GM18870 (cell line): Measurements from ENCODE around the gene RBBP8.
"Not testable (repeated sequence)": the region's sequence is repeated elsewhere in the genome, so short reads cannot be mapped to it uniquely, and the experiment has no call there.

Source experiments
- ATAC-seq: cut with Tn5 transposase; IDR thresholded peaks from one replicate; pipeline ENCODE4 v1.9.1; 2021; ENCODE audit warnings: moderate library complexity; ENCODE audit not compliant: unreplicated experiment

The RBBP8 gene

GRCh38 chr18:22933206-22933965, at the start of gene RBBP8:
Gene RBBP8, plus strand, starts transcription at chr18:22933328. Its CDS starts 3,524 bp downstream, at chr18:22936852.
- ATAC-seq = peak; percentile 36

GRCh38 chr18:22883827-22884226, 49.3 kb upstream of the RBBP8 start:
- ATAC-seq = no peak

- ATAC-seq = not testable (repeated sequence)
These were observed 47.4 kb upstream of the RBBP8 start for GRCh38 chr18:22885694-22886093.

DNA sequence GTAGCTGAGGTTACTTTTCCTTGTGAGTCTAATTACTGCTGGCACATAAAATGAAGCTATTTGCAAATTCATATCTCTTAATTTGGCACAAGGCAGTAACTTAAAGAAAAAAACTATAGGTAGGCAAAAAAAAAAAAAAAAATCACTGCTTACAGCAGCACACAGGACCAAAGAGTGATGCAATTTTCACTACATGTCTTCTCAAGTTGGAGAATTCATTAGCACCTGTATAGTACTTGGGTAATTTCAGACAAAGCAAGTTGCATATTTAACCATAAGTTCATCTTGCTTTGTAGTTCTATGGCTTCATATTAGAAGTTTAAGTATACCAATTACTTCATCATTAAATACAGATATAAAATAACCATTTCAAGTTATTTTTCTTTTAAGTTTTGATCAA, 33.7 kb upstream of the RBBP8 start:
- no peak for ATAC-seq

DNA sequence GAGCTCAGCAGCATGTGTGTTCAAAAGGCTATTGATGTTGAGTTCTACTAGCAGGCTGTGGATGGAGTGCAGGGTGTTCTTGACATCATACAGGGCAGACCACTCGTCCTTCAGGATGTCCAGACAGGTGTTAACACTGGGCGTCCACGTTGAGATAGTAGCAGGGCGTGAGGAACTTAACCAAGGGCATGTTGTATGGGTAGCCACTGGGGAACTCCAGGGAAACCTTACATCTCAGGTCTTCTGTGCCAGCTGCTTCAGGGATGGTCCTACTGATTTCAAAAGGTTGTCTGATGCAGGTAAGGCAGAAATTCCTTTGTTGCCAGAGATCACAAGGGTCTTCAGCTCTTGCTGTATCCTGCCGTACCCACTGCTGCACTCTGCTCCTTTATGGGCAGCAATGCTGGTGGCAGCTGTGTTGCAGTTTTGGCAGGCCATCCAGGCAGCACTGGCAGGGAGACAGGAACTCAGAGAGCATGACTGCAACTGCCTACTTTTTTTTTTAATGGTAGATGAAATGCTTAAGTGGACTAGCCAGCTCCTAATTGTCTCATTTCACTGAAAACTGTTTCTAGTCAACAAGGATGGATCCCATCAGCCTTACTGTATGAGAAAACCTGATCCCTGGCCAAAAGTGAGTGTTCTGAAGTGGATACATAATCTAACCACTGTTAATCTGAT, 32.4 kb upstream of the RBBP8 start:
- ATAC-seq = no peak

- ATAC-seq = no peak
These were observed 31.0 kb upstream of the RBBP8 start for GRCh38 chr18:22902093-22902492.

DNA sequence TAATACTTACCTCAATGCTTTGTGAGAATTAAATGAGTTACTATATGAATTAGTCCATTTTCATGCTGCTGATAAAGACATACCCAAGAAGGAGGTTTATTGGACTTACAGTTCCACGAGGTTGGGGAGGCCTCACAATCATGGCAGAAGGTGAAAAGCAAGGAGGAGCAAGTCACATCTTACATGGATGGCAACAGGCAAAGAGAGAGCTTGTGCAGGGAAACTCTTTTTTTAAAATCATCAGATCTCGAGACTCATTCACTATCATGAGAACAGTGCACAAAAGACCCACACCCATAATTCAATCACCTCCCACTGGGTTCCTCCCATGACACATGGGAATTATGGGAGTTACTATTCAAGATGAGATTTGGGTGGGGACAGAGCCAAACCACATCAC, 29.9 kb upstream of the RBBP8 start:
- not testable (repeated sequence) for ATAC-seq

DNA sequence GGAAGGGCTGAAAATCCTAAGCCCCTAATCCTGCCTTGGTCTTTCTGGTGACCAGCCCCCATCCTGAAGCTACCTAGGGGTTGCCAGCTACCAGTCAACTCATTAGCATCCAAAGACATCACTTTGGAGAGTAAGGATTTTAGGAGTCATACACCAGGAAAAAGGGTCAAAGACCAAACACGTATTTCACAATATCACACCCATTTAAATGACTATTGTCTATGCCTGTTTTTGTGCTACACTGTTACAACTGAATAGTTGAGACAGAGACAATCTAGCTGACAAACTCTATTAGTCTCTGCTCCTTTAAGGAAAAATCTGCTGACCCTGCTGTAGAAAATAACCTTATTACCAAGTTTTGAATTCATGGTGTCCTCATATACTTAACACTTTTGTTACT, 21.0 kb upstream of the RBBP8 start:
- no peak for ATAC-seq

DNA sequence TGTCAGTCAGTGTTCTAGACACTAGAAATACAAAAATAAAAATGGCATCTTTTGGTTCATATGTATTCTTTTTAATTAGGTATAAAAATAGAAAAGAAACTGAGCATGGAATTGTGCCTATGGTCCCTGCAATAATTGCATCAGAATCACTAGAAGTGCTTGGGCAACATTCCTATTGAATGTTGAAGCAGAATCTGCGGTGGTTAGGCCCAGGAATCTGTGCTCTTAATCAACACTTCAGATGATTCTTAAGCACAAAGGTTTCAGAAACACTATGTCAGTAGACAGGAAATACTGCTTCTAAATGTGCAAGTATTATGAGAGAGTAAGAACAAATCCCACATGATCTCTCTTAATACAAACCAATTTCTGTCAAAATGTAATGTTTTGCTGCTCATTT, 20.3 kb upstream of the RBBP8 start:
- ATAC-seq = no peak

GRCh38 chr18:22913861-22914260, 19.3 kb upstream of the RBBP8 start:
- no peak for ATAC-seq

DNA sequence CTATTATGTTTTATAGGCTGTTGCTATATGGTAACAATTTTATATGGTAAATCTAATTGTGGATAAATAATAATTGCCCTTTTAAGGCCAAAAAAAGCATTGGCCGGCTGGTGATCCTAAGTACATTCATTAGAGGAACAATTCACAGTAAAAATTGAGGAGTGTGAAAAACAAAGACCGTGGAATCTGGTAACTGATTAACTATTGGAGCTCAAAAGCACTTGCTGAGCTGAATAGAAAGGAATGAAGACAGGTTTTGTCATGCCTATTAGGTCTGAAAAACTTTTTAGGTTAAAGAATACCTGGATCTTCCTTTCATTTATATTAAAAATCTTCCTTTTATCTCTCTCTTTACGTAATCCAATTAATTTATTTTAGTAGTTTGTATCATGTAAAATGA, 18.5 kb upstream of the RBBP8 start:
- no peak for ATAC-seq

DNA sequence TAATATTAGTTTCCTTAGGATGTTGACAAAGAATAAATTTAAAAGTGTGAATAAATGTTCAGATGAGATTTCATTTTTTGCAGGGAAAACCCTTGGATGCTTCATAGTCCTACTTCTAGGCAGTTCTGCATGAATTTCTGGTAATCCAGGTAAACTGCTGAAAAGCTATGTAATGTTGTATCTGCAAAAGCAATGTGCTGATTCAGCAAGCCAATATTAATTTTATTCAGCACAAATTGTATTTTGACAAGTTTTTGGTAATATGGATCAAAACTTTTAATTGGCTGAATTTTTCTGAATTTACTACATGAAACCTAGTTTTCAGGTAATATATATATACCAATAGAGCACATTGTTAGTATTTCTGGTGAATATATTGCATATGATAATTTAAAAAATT, 17.8 kb upstream of the RBBP8 start:
- ATAC-seq = no peak

- no peak for ATAC-seq
These were observed 11.4 kb upstream of the RBBP8 start for GRCh38 chr18:22921772-22922171.

DNA sequence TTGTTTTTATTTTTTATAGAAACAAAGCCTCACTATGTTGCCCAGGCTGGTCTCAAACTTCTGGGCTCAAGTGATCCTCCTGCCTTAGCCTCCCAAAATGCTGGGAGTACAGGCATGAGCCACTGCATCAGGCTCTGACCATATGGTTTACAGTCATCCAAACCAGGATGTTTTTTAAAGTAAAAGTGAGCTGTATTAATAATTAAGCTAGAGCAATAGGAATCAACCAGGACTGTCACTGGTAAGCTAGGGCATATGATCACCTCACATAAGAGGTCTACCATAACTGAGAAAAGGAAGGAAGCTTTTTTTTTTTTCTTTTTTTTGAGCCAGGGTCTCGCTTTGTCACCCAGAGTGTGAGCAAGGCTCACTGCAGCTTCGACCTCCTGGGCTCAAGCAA, 8.5 kb upstream of the RBBP8 start:
- ATAC-seq = no peak

- ATAC-seq = no peak
These were observed 6.7 kb upstream of the RBBP8 start for GRCh38 chr18:22926454-22926853.

DNA sequence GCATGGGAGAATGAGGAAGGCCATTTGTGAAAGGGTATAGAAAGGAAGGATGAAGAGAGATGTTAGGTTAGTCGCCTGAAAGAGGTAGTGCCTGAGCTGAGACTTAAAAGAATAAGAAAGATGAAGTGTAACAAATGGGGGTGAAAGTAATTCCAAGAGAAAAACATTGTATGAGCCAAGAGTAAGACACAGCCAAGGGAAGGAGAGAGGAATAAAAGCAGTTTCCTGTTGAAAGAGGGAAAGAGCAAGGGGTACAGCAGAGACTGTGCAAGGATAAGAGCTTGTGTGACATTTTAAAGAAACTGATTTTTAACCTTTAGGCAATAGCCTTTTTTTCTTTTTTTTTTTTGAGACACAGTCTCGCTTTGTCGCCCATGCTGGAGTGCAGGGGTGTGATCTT, 4.8 kb upstream of the RBBP8 start:
- no peak for ATAC-seq

- ATAC-seq = peak; percentile 36
These were observed 2.9 kb upstream of the RBBP8 start for GRCh38 chr18:22930089-22930713.

GRCh38 chr18:22932885-22933205, 283 bp upstream of the RBBP8 start:
- peak; percentile 18 for ATAC-seq

DNA sequence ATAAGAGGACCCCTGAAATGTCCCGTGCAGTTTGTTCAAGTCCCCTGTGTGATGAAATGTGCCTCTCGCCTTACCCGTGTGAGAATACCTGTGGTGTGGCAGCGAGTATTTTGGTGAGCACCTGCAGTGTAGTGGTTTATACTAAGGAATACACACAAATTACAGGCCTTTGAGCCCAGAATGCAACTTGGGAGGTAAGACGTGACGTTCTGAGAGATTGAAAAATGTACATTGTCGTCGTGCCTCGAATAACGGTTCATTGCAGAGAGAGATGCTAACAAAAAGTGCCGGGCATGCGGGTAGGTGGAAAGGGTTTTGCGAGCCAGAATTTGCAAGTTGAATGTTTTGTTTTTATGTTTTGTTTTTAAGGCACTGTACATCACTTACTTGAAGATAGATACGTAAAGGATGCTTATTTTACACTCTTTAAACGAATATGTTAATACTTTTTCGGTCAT, 867 bp downstream of the RBBP8 start:
- ATAC-seq = peak; percentile 26

DNA sequence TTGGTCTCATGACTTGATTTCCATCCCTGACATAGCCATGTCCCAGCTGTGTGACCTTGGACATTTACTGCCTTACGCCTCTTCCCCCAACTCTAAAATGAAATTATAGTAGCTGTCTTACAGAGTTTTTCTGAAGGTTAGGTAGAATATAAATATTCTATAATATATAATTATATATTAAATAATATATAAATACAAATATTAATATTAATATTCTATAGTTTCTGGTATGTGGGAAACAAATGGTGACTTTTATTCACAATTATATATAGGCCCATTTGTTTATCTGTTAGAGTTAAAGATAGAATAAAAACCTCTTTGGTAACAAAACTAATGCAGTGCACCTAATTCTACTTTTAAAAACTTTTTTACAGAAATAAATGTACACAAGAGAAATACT, 1.7 kb downstream of the RBBP8 start:
- ATAC-seq = no peak

GRCh38 chr18:22935431-22935830, 2.3 kb downstream of the RBBP8 start:
- ATAC-seq = no peak

GRCh38 chr18:22936515-22936914, 3.4 kb downstream of the RBBP8 start:
- no peak for ATAC-seq
